DMS79 (cell line): ENCODE measurements around the gene KCNE4.

Experiments used
- DNase-seq: peaks from one replicate; lab custom pipeline; 2025; lab: John Stamatoyannopoulos, UW

KCNE4 gene

GRCh38 chr2:223051693-223052289 lies at the start of gene KCNE4:
TSS of gene KCNE4 (plus strand) at chr2:223052190. CDS start at chr2:223052831, 641 bp downstream.
- no peak for DNase-seq

GRCh38 chr2:223003191-223003590 lies 48.8 kb upstream of the KCNE4 start:
- no peak for DNase-seq

- DNase-seq = no peak
Measured at GRCh38 chr2:223005496-223005895, 46.5 kb upstream of the KCNE4 start.

GRCh38 chr2:223007531-223007930 lies 44.5 kb upstream of the KCNE4 start:
- no peak for DNase-seq

- no peak for DNase-seq
Measured at GRCh38 chr2:223008162-223008561, 43.8 kb upstream of the KCNE4 start.

GRCh38 chr2:223008956-223009355 lies 43.0 kb upstream of the KCNE4 start:
- DNase-seq = no peak

GRCh38 chr2:223010641-223011040 lies 41.3 kb upstream of the KCNE4 start:
- no peak for DNase-seq

- no peak for DNase-seq
Measured at GRCh38 chr2:223012291-223012690, 39.7 kb upstream of the KCNE4 start.

GRCh38 chr2:223019390-223019930 lies 32.5 kb upstream of the KCNE4 start:
- no peak for DNase-seq

GRCh38 chr2:223019987-223020717 lies 31.8 kb upstream of the KCNE4 start:
- no peak for DNase-seq

- DNase-seq = no peak
Measured at GRCh38 chr2:223020971-223021675, 30.9 kb upstream of the KCNE4 start.

- DNase-seq = no peak
Measured at GRCh38 chr2:223026357-223027110, 25.5 kb upstream of the KCNE4 start.

GRCh38 chr2:223027442-223027841 lies 24.5 kb upstream of the KCNE4 start:
- DNase-seq = no peak

GRCh38 chr2:223029287-223029686 lies 22.7 kb upstream of the KCNE4 start:
- no peak for DNase-seq

- no peak for DNase-seq
Measured at GRCh38 chr2:223032187-223033142, 19.5 kb upstream of the KCNE4 start.

GRCh38 chr2:223034221-223034975 lies 17.6 kb upstream of the KCNE4 start:
- no peak for DNase-seq

GRCh38 chr2:223036790-223037444 lies 15.1 kb upstream of the KCNE4 start:
- no peak for DNase-seq

- DNase-seq = no peak
Measured at GRCh38 chr2:223037445-223037800, 14.6 kb upstream of the KCNE4 start.

- DNase-seq = no peak
Measured at GRCh38 chr2:223039618-223040017, 12.4 kb upstream of the KCNE4 start.

GRCh38 chr2:223040527-223040926 lies 11.5 kb upstream of the KCNE4 start:
- DNase-seq = no peak
